Stimulated activated CD8-positive, alpha-beta memory T cell treated with anti-CD3 and anti-CD28 coated beads, Interleukin-7, amount 100 ng/mL, for 48 hours (primary cell): ENCODE results near the gene MDM4.

Source experiments
- DNase-seq, 2 donors: peaks; one replicate each; pipeline ENCODE4 v3.0.0-alpha.2; 2020; ENCODE audit warnings: low read depth in 1 of 2; ENCODE audit errors: extremely low read depth in 1 of 2

The MDM4 gene

DNA sequence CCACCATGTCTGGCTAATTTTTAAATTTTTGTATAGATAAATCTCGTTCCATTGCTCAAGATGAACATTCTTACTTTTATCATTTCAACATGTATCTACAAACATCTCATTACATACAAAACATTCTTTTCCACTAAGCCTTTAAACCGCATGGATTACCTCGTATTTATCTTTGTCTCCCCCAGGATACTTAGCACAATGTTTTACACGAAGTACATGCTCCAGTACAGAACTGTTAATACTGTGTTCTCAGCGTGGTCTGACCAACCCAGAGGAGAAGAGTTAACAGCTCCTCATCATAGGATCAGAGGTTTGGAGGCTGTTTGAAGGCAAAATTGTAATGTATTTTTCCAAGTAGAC lies 29.0 kb upstream of the MDM4 start:
- no peak for DNase-seq

DNA sequence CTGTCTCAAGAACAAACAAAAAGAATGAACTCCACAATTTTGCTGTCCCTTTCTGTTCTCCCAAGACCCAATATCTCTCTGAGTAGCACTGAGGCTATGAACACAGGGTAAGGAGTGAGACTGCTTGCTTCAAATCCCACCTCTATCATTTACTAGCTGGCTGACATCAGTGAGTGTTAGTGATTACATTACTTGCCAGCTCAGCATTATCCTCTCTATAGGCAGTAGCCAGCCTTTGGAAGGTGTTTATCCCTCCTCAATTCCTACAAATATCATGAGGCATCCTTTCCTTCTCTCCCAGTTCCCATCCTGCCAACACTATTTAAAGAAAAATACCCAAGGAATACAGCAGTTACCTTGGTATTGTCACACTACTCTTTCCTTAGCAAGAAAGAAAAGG lies 24.6 kb upstream of the MDM4 start:
- no peak for DNase-seq

DNA sequence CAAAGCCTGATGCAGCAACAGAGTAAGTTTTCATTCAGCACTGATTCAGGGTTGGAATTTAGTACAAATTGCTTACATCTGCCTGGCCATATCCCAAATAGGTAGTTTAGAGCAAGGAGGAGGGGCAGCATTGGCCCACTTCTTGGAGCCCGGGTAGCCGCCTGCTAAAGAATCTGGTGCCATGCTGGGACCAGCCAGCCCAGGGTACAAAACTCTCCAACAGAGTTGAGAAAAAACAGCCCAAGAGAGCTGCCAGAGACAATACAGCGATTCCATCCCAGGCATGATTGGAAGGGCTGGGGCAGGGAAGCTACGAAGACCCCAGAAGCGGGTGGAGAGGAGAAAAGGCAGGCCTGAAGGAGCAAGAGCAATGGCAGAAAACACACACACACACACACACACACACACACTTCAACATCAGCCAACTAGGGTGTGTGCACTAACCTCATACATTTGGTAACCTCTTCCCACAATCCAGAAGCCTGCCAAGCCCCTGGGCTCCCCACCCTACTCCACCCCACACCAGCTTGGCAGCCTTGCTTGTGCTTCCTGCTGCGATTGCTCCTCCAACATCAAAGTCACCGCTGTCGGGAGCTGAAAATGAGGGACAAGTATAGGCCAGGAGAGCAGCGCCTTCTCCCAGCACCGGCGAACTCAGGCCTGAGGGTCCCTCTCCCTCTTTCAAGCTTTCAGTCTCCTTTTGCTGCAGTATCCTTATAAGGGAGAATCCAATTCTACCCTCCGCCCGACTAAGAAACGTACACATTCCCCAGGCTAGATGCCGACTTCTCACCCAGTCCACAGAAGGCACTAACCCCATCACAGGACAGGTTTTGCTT lies 22.8 kb upstream of the MDM4 start:
- no peak for DNase-seq

DNA sequence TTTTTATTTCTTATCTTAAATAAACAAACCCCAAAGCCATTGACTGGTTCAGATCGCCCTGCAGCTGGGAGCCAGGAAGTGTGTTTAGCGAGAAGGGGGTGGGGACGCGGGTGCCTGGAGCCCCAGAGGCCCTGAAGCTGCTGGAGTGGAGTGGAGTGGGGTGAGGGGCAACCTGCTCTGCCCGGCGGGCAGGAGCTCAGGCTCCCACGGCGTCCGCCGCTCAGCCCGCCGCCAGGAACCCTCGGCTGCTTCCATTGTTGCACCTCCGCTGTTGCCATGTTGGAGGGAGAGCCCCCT lies 22.3 kb upstream of the MDM4 start:
- no peak for DNase-seq

DNA sequence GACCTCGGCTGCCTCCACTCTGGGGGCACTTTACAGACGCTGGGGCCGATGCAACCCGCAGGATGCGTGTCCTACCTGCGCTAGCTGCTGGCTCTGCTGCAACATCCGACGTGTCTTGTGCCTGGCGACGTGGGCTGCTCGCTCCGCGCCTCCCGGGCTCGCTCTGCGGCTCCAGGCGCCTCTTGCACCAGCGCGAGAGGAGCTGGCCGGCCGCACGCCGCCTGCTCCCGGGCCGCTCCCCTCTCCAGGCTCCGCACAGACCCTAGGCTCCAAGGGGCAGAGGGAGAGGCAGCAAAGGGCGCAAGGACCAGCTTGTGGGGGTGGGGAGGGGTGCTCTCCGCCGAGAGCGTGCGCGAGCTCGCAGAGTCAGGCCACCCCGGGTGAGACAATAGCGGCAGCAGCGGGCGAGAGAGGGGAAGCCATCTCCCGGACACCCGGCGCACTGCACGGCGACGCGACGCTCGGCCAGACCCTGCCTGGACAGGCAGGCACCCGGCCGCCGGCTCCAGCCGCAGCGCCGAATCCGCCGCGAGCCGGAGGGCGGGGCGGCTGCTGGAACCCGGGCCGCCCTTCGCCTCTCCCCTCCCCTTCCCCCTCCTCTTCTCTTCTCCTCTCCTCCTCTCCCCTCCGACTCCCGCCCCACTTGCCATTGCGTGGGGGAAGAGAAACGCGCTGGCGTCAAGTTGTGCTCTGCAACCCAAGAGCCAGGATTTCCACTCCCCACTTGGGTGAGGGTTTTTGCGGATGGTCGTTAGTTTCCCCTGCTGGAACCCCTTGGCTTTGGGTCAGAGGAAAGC lies 21.7 kb upstream of the MDM4 start, which contains the start of gene PIK3C2B:
TSS of gene PIK3C2B (minus strand) at position 525 of the 797 bp plus-strand sequence. CDS start 25,003 bp downstream, outside the sequence.
- DNase-seq, result peak; percentile 60 to 71

DNA sequence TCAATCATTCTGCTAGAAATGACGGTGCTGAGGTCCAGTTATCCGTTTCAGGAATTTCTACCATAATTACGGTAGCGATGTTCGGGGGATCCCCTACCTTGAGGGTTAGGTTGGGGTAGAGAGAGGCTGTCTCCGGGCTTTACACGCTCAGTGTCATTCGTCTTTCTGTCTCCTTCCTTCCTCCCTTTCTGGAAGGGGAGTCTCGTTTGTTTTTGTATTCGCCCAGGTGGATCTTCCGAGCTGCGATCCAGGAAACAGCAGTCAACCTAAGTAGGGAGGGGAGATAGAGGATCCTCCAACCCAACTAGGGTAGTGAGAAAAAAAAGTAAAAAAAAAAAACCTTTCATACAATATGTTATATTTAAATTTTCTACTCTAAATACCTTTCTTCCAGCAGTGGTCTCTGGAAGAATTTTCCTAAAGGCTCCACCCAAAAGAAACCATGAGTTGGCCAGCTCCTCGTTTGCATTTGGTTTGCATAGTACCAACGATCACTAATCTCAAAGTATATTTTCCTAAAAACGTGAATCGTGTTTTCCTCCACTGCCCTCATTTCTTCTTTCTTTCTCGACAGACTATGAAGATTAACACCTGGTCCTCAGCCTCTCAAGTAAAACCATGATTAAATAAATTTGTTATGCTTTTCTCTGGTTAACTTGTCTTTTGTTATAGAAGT lies 21.0 kb upstream of the MDM4 start:
- no peak for DNase-seq

DNA sequence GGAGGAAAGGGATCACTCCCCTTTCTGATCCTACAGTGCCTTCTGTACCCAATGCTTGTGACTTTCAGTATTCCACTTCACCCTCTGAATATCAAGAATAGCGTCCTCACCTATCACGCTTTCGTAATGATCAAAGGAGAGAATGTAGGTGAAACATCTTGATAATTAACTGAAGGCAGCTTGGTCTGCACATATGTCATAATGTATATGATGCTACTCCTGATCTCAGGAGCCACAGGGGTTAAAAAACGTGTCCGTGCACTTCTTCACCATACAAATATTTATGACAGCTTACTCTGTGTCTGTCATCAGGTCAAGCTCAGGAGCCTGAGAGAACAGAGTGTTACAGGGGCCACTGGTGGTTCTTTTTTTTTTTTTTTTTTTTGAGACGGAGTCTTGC lies 20.4 kb upstream of the MDM4 start:
- no peak for DNase-seq

DNA sequence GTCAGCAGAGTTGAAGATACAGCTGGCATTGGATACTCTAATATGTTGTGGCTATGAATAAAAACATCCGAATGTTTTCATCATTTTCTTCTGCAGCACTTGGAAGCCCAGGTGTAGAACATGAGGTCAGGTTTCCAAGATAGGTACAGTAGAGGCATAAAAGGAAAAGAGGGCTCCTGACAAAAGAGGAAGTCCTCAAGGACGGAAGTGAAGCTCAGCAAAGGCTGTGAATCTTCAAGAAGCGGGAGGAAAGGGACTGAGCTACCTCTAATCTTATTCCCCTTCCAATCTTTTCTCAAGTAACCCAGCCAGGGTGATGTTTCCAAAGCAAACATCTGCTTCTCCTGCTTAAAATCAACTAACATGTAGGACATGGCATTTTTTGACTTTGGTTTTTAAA lies 17.2 kb upstream of the MDM4 start:
- no peak for DNase-seq

DNA sequence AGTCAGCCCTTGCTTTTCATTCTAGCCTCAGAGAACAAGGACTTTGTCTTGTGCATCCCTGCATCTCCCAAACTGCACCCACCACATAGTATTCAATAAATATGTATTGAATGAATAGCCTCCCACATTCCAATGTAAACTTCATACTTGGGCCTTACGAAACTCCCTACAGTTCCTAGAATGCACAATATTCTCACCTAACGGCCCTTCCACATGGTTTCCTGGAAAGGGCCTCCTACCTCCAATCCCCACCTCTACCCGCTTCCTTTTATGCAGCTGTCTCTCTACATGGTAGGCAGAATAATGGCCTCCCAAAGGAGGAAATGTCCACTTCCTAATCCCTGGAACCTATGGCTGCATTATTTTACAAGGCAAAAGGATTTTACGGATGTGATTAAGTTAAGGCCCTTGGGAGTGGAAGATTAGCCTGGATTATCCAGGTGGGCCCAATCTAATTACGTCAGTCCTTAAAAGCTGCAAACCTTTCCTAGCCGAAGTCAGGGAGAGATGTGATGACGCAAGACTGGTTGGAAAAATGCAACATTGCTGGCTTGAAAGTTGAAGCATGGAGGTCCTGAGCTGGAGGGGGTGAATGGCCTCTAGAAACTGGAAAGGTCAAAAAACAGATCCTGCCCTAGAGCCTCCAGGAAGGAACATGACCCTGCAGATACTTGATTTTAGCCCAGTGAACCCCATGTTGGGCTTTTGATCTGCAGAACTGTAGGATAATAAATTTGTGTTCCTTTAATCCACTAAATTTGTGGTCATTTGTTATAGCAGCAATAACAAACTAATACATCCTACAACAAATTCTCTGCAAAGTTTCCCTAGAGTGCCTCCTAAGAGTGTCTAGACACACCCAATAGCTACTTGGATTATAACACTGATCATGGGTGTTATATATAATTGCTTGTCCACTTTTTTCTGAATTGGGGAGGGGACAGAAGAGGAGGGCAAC lies 16.4 kb upstream of the MDM4 start:
- no peak for DNase-seq

DNA sequence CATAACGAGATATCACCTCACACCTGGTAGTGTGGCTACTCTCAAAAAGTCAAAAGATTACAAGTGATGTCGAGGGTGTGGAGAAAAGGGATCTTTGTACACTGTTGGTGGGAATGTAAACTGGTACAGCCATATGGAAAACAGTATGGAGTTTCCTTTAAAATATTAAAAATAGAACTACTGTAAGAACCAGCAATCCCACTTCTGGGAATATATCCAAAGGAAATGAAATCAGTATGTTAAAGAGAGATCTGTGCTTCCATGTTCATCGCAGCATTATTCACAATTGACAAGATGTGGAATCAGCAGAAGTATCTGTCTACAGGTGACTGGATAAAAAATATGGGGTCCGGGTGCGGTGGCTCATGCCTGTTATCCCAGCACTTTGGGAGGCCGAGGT lies 14.0 kb upstream of the MDM4 start:
- no peak for DNase-seq

DNA sequence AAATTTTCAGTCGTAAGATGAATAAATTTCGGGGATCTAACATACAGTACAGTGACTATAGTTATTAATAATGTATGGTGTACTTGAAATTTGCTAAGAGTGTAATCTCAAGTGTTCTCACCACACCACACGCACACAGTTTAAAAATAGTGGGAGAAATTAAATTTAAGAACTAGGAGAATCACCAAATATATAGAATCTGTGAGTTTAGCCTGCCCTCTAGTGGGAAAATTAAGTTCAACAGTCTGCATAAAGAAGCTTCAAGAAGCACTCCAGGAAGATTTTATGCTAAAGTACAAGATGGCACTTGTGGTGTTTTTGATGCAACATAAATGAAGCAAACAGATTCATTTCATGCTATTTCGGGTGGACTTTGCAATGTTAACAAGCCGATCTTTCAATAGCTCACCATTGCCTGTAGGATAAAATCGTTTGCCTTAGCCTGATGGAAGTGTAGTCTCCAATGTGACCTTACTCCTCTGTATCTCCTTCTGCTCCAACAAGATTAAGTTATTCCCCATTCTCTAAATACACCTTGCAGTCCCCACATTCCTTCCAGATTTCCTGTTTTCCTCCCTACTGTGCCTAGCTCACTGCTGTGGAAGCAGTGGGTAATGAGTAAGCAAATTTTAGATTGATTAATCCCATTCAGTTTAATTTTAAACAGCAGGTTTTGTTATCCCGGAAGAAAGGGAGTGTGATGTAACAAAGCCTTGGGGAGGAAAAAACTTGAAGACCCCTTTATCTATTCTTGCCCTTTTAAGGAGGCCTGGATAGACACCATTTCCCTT lies 12.9 kb upstream of the MDM4 start:
- no peak for DNase-seq

DNA sequence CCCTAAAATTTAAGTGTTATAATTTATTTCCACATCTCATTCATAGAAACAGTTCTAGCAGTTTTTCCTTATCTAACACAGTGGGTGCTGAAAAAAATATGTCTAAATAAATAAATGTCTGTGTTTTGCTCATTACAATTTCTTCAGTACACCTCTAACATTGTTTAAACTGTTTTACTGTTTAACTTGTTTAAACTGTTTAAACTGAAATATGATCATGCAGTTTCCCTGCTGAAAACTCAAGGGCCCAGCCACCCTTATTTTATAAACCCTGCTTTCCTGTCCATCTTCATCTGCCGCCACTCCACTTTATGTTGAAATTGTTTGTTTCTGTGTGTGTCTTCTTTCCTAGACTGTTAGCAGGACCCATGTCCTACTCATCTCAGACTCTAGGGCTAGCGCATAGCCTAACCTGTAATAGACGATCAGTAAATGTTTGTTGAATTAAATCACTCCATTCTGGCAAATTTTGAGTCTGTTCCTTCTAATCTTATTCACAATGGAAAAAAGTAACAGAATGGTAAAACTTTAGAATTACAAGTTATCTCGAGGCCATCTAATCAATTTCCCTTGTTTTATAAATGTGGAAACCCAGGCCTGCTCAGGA lies 12.2 kb upstream of the MDM4 start:
- DNase-seq, result no peak

DNA sequence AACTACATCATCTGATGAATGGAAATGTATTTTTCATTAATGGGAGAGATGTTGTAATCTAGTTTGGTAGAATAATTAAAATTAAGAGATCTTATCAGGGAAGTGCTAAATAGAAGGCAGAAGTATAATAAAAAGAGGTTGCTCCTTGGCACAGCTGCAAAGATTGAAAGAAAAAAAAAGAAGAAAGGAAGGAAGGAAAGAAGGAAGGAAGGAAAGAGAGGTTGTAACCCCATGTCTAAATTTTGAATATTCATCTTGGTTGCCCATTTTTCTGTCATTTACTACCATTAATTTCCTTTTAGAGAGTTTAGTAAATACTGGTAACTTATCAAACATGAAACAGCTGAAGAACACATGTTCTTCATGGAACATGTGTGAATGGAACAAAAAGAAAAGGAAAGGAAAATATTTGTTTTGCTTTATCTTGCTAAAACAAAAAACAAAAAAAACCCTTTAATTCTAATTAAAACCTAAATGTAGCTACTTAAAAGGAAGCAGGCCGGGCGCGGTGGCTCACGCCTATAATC lies 10.5 kb upstream of the MDM4 start:
- DNase-seq, result no peak

DNA sequence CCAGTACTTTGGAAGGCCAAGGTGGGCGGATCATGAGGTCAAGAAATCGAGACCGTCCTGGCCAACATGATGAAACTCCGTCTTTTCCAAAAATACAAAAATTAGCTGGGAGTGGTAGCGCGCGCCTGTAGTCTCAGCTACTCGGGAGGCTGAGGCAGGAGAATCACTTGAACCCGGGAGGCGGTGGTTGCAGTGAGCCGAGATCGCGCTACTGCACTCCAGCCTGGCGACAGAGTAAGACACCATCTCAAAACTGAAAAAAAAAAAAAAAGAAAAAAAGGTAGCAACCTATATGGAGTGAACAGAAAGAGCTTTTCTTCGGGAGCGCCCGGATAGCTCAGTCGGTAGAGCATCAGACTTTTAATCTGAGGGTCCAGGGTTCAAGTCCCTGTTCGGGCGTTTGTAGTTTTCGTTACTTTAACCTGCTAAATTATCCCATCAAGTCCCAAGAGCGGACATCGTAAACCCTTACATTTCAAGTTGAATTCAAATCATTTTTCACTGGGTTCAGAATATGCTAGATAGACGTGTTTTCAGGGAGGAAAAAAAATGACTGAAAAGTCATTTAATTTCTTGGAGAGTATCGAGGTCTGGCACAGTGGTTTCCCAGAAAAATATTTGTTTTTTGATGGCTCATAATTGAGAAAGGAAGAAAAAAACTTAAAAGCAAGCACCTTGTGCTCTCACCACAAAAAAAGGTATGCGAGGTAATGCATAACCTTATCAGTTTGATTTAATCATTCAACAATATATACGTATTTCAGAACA lies 9.8 kb upstream of the MDM4 start:
- DNase-seq, result peak in 1 of 2 donors; percentile 55

DNA sequence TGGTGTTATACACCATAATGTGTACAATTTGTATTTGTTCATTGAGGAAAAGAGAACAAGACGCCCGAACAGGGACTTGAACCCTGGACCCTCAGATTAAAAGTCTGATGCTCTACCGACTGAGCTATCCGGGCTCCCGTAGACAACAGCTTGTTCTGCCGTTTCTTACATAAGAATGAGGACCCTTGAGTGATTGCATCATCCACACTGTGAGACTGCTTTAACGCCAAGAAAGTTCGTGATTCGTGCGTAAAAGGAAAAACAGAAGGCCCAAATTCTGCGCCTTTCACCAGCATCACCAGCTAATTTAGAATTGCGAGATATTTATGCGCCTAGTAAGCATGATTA lies 9.3 kb upstream of the MDM4 start:
- peak; percentile 70 to 73 for DNase-seq

DNA sequence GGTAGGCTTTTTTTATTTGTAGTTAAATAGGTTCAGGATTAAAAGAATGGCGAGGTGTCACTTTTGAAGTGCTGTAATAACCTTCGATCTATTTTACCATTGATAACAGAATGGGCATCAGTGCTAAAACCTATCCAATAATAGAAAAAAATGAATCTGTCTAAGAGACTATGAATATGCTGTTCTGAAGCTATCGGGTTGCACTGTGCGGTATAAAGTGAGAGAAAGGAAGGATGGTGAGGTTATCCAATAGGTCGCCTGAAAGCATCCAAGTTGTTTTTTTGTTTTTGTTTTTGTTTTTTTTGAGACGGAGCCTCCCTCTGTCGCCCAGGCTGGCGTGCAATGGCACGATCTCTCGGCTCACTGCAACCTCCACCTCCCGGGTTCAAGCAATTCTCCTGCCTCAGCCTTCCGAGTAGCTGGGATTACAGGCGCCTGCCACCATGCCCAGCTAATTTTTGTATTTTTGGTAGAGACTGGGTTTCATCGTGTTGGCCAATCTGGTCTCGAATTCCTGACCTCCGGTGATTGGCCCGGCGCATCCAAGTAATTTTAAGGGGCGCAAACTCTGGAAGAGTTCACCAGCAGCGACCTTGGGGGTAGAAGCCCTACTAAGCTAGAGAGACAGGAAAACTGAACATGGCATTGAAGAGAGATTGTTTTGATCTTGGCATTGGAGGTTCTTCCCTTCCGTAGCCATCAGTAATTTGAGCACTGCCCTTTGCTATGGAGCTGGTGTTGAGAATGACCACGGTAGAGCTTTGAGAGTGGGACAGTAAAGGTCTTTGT lies 8.7 kb upstream of the MDM4 start:
- no peak for DNase-seq

DNA sequence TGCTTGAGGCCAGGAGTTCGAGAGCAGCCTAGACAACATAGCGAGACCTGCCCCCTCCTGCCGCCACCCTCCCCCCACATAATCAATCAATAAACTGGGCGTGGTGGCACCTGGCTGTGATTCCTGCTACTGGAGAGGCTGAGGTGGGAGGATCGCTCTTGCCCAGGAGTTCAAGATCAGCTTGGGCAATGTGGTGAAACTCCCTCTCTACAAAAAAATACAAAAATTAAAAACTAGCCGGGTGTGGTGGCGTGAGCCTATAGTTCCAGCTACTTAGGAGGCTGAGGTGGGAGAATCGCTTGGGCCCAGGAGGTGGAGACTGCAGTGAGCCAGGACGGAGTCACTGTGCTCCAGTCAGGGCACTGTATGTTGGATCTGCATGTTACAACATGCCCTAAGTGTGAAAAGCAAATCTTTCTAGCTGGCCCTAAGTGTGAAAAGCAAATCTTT lies 7.0 kb upstream of the MDM4 start:
- DNase-seq, result no peak

DNA sequence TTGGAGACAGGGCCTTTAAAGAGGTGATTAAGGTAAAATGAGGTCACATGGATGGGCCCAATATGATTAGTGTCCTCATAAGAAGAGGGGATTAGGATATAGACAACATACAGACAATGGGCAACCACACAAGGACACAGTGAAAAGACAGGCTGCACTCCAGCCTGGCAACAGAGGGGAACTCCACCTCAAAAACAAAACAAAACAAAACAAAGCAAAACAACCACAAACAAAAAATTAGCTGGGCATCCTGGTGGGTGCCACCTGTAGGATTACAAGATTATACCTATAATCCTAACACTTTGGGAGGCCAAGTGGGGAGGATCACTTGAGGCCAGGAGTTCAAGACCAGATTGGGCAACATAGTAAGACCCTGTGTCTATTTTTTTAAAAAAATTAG lies 4.8 kb upstream of the MDM4 start:
- no peak for DNase-seq
